HG03565 (cell line): ENCODE data around the gene MKI67.
"Not testable (repeated sequence)": the region's sequence is repeated elsewhere in the genome, so short reads cannot be mapped to it uniquely, and the experiment has no call there.

Experiments
- ATAC-seq: cut with Tn5 transposase; IDR thresholded peaks from one replicate; pipeline ENCODE4 v1.9.1; 2021; ENCODE audit warnings: mild to moderate bottlenecking, moderate library complexity; ENCODE audit not compliant: unreplicated experiment

Gene MKI67, protein sequence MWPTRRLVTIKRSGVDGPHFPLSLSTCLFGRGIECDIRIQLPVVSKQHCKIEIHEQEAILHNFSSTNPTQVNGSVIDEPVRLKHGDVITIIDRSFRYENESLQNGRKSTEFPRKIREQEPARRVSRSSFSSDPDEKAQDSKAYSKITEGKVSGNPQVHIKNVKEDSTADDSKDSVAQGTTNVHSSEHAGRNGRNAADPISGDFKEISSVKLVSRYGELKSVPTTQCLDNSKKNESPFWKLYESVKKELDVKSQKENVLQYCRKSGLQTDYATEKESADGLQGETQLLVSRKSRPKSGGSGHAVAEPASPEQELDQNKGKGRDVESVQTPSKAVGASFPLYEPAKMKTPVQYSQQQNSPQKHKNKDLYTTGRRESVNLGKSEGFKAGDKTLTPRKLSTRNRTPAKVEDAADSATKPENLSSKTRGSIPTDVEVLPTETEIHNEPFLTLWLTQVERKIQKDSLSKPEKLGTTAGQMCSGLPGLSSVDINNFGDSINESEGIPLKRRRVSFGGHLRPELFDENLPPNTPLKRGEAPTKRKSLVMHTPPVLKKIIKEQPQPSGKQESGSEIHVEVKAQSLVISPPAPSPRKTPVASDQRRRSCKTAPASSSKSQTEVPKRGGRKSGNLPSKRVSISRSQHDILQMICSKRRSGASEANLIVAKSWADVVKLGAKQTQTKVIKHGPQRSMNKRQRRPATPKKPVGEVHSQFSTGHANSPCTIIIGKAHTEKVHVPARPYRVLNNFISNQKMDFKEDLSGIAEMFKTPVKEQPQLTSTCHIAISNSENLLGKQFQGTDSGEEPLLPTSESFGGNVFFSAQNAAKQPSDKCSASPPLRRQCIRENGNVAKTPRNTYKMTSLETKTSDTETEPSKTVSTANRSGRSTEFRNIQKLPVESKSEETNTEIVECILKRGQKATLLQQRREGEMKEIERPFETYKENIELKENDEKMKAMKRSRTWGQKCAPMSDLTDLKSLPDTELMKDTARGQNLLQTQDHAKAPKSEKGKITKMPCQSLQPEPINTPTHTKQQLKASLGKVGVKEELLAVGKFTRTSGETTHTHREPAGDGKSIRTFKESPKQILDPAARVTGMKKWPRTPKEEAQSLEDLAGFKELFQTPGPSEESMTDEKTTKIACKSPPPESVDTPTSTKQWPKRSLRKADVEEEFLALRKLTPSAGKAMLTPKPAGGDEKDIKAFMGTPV (N-terminal part only)

DNA sequence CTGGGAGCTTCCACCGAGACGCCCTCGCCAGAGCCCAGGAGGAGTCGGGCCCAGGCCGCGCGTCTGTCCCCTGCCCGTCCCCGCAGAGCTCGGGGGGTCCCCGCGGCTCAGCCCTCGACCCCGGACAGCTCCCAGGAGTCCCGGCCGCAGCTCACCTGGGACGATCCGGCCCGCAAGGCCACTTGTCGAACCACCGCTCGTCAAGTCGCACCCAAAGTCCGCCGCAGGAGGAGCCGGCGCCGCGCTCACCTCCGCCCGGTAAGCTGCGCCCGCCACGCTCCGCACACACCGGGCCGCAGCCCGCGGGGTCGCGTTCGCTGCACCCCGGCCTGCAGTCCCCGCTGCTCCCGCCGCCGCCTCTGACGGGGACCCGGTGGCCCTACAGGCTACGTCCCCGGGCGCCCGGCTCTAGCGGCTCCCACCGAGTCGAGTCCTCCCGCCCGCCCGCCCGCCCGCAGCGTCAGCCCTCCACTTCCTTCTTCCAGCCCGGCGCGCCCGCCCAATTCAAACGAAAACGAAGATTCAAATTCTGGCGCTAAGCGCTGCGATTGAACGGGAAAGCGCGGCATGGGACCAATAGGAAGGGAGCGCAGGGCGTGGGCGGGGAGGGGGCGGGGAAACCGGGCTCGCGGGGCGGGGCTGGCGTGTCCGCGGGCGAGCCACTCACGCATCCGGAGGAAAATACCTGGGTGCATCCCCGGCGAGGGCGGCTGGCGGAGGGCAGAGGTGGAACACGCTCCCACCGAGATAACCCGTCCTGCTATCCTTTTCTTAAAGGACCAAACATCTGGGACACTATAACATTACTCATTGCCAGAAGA is at the start of gene MKI67:
TSS of gene MKI67 (minus strand) at position 480 of the 821 bp plus-strand sequence. CDS start 756 bp downstream, outside the sequence.
- ATAC-seq: peak; percentile 75

DNA sequence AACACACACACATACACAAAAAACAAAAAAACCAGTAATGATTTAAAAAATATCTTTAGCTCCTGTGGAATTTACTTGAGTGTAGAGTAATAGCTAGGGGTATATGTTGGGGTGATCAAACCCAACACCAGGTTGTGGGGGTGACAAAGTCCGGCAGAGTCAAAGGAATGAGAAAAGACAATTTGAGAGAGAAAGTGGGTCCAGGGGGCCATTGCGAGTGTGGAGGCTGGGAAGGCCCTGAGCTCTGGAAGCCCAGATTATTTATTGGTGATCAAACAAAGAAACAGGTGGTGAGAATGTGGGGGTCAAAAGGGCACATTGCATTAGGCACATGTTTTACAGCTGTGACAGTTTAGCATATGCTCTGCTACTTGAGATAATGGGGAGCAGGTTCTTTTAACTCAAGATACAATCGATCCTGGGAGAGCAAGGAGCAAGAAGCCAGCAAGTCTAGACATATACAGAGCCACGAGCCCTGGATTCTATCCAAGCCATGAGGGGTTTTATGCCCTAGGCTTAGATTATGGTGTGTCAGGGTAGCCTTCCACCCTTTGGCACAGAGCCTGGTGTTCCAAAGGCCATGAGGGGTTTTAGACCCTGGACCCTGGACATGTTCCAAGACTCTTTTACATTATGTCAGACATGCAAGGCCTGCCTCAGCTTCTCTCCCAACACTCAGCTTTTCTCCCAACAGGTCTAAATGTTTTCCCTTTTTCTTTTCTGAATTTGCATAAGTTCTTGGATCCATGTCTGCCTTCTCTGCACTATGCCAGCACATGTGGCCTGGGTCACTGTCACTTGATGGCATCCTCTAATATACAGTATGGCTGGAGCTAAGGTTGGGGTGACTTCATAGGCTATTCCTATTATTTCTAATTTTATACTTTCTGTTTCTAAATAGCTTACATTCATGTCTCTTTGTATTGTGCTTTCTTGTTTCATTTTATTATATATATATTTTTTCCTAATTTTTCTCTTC is 48.6 kb upstream of the MKI67 start:
- ATAC-seq: no peak

DNA sequence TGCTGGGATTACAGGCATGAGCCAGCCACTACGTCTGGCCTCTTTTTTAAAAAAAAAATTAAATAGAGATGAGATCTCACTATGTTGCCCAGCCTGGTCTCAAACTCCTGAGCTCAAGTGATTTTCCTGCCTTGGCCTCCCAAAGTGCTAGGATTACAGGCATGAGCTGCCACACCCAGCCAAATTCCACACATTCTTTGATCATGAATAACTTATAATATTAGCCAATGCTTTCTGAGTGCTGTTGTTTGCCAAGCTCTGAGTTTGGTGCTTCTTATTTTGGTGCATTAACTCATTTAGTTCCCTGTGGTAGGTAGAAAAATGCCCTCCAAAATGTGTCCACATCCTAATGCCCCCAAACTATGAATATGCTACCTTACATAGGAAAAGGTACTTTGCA is 47.2 kb upstream of the MKI67 start:
- ATAC-seq: no peak

DNA sequence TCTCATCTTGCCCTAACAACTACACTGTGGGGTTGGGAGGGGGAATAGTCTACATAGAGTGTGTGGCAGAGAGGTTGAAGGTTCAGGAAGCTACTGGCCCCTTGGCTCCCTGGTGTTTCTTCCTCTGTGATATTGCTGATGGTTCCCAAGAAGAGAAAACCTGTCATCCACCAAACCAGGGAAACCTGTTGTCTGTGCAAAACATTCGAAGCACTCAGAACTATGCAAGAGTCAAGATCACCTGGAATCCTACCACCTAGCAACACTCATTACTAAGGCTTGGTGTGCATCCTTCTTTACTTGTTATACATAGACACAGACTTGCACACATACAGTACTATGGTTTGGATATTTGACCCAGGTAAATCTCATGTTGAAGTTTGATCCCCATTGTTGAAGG is 46.5 kb upstream of the MKI67 start:
- no peak for ATAC-seq

DNA sequence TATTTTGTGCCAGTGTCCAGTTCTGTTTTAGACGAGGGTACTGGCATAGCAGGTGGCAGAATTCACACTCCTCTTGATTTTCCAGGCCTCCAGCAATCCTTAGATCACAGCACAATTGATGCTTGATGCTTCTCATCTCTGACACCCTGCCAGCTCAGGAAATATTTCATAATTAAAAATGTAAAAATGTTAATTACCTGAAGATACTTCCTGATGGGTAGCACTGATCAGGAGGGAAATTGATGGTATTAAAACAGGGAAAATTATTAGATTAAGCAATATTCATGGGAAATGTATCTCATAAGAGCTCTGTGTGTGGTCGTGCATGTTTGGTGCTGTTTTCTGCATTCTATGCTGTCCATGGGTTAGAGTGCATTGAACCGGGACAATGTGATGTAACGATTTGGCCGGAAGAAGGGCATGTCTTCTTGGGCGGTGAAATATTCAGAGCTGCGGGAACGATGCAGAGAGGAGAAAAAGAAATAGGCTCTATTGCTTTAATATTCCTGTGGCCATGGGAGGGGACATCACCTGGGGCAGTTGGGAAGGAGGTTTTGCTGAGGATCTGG is 43.7 kb upstream of the MKI67 start:
- ATAC-seq: no peak

DNA sequence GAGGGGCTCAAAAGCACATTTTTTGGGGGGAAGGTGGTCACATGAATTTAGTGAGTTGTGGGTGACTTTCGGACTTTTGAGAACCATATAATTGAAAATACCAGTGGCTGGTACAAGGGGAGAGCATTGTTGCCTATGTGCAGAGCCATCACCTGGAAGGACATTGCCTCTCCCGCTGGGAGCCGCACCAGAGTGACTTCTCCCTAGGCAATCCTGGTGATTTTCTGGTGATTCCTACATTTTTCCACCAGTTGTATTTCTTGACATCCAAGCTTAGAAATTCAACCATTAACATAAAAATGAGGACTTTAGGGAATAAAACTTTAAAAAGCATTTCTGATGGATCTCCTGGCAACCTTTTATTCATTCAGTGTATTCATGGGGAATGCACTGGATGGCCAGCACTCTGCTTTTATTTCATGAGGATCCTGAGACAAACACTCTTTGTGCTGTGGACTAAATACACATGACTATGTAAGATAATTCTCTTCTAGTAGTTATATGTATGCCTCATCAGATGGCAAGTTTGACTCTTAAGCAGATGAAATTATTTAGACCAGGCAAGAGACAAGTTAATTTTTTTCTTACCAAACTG is 41.8 kb upstream of the MKI67 start:
- no peak for ATAC-seq

DNA sequence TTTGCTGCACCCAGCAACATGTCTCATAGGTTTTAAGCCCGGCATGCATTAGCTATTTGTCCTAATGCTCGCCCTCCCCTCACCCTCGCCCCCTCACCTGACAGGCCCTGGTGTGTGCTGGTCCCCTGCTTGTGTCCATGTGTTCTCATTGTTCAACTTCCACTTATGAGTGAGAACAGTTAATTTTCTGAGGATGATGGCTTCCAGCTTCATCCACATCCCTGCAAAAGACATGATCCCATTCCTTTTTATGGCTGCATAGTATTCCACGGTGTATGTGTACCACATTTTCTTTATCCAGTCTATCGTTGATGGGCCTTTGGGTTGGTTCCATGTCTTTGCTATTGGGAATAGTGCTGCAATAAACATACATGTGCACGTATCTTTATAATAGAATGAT is 40.9 kb upstream of the MKI67 start:
- ATAC-seq: not testable (repeated sequence)

DNA sequence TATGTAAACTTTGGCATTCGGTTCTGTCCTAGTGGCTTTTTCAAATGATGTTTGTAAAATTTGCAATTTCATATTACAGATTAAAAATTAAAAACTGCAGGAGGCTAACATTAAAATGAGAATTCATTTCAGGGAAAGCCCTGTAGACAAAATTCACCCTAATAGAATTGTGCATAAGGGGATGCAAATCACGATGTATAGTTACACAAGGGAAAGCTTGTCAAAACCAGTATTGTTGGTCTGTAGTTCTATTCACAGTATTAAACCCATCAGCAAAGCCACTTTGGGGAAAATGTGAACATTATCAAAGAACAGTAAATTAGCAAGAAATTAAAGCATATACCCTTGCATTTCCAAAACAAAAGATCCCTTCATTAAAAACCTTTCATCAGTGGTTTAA is 39.9 kb upstream of the MKI67 start:
- ATAC-seq: no peak

DNA sequence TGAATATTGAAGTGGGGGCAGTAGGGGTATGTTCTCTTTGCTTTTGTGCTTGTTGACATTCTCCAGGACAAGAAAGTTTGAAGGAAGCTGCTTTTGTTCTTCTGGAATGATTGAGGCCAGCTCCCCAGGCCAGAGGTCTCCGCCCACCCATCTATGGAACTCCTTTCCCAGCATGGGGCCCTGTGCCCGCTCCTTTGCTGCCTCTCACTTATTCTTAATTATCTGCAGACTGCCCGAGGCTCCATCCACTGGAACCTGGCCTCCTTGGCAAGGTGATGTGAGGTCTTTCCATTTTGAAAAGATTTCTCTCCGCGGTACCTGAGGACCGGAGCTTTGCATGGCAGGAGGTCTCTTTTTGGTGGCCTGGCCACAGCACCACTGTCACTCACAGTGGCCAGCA is 39.3 kb upstream of the MKI67 start:
- ATAC-seq: no peak

DNA sequence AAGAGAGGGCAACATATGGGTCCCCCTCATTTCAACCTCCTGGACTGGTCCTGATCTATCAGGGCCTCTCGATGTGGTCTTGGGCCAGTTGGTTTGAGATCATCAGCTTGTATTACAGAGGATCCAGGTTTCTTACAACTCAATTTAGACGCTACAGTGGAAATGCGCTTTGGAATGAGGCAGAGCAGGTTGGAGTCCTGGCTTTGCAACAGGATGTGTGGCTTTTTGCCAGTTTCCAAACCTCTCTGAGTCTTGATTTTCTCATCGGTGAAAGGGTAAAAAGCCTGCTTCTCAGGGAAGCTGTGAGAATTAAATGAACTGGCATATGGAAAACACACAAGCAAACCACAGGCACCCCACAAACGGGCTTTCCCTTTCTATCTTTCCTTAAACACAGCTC is 37.5 kb upstream of the MKI67 start:
- no peak for ATAC-seq

DNA sequence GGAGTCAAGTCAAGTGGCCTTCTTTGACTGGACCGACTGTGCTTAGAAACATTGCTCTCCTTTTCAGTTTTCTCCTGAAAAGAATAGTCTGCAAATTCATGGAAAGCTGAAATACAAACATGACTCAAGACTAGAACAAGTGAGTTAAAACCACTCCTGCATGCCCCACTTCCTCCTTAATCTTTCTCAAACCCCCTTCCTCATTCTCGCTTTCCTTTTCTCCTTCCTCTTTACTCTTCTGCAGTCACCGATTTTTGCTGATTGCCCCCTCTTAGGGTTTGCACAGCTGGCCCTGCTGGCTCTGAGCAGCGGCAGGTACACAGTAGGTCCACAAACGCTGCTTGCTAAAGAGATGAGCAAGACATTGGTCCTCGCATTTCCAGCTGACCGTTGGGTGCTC is 34.8 kb upstream of the MKI67 start:
- ATAC-seq: no peak

DNA sequence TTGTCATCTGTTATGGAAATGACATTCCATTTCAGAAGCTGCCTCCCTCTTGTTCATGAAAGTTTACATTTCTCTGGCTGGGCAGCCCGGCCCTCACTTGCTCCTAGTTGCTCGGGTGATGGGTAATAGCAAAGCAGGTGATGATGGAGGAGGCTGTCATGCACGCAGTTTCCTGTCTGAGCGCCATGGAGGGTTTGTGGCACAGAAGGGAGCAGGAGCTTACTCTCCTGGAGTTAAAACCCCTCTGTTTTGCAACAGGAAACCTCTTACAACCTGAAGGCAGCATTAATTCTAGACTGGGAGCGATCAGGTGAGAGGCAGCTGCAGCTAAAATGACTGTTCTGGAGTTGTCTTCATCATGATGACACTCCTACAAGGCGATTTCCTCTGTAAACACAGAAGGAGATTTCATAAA is 34.1 kb upstream of the MKI67 start:
- no peak for ATAC-seq

DNA sequence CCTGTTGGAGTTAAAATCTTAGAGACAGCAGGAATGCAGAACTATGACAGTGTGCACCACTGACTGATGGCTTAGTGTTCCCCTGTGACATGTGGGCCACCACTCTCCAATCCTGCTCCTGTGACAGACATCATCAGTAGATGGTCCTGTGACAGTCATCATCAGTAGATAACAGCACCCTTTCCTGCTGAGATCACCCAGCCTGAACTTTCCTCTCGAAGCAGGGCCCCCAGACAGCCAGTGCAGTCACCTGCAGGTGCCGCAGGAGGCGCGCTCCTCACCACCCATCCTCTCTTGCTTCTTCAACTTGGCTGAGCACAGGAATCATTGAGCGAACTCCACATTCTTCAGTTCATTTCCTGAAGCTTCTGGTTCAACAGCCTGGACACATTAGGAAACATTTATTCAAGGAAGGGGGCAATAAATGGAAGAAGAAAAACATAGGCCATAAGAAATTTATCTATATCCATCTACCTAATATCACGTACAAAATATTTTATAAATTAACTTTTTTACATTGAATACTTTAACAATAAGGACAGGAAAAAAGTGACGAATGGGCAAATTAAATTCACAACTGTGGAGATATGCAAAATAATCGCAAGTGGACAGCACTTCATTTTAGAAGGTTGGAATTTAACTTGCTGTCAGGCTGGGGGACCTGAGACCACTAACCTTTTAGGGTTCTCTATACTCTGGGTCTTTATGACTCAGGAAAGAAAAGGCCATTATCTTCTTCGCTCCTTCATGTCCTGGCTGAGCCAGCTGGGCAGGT is 32.0 kb upstream of the MKI67 start:
- ATAC-seq: no peak

DNA sequence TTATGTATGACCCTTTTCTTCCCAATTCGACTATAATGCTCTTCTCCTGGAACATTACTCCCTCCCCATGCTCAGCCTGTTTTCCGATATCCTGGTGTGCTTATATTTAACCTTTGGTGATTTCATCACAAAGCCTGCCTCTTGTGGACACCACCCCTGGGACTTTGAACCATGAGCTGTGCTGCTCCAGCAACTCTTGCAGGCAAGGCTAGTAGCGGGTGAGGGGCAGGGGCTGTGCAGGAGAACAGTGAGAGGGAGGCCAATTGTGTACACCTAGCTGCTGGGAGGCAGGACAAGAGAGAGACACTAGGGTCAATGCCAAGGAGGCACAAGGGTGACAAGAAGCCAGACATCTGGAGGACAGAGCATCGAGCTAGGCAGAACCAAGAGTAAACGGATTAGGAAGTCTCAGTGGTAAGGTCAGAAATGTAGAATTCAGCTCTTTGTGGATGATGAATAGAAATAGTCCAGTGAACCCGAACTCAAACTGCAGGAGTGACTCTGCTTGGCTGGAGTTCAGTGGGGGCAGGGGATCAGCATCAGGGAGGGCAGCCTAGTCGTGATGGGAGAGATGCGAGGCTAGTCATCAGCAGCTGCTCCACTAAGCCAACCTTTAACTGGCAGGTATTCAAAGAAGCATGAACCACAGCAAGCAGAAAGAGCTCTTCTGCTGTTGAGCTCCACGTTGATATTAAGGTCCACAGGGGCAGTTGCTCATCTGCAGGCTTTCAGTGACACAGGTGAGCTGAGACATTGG is 31.0 kb upstream of the MKI67 start:
- no peak for ATAC-seq

DNA sequence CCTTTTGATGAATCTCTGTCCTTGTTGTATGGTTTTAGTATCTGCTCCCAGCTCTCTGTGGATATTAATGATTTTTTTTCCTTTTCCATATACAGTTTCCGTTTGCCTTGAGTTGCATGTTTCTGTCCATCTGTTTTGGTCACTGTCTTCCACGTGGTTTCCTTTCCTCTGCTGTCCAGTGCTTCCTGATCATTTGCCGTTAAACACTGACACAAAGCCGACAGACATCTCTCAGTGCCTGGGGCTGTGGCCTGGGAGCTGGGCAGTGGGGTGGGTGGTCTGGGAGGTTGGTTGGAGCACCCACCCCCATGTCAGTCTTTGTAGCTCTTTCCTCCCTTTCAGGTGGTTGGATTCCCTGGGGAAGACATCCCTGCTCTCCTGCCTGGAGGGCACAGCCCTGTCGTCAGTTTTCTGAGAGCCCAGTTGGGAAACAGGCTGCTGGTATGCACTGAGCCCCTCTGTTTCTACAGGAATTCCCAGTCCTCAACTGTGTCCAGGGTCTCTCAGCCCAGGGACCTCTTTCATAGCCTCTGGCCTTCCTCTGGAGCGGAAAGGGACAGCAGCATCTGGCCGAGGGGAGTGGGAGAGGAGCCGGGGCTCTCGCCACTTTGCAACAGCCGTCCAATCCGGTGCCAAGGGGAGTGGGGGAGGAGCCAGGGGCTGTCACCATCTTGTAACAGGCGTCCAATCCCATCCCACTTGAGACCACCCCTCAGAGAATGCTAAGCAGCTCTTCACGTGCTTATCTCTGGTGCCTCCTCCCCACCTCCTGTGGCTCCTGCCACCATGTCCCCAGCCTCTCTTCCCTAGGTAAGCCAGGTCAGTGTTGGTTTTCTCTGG is 26.7 kb upstream of the MKI67 start:
- no peak for ATAC-seq

DNA sequence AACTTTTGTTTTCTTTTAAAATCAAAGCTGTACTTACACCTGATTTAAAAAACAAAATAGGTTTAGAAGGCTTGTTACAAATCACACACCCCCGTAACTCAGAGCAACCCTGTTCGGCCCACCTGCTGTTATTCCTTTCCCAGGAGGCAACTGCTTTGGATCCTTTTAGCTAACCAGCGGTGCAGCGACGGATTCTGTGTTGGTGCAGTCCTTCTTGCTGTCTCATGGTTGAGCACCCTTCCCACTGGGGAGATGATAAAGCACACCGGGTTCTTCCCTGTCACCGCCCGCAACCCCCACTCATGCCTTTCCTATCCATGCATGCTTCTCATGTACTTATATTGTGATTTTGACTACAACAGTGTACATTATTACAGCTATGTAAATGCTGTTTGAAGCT is 24.8 kb upstream of the MKI67 start:
- no peak for ATAC-seq
